ENCODE results near the gene GTPBP4. TPM values are rescaled to one million over a fixed set of nuclear protein-coding genes. Genes with fewer than 3 reads are reported as not detected.

GTPBP4 gene
- total and polyA plus RNA-seq, 4 donors: 9.8 to 15.1 (median 12.1) TPM

- peaks cover 8 to 56% (median 36%) of the 10 kb centered on the region in 4 donors for H3K4me1 ChIP-seq (ENCODE audit: control insufficient read depth in 4 of 4, insufficient read depth in 4 of 4, low read length in 3 of 4)
- no peak for TF ChIP-seq RAD21 (IDR thresholded peaks at IDR 0.05)
- no peak for TF ChIP-seq RXRA (IDR thresholded peaks at IDR 0.05)
- peak; percentile 73 for TF ChIP-seq YY1 (IDR thresholded peaks at IDR 0.05)
- no peak for TF ChIP-seq FOXA1 (IDR thresholded peaks at IDR 0.05)
- TF ChIP-seq EGR1 (IDR thresholded peaks at IDR 0.05; ENCODE audit: low read depth in 2 of 2): no peak
- TF ChIP-seq GABPA (IDR thresholded peaks at IDR 0.05 in 1 of 2, conservative IDR thresholded peaks at IDR 0.05 in 1 of 2): peak; percentile 85 to 97
- peak; percentile 45 for TF ChIP-seq REST (IDR thresholded peaks at IDR 0.05)
- under 1% methylated on average over 87 of the region's 87 CpGs for WGBS
Measured at GRCh38 chr10:1056326-1057105, 68.3 kb downstream of the GTPBP4 start, which contains the start of gene WDR37. WDR37 (plus strand) TSS chr10:1056385; CDS start chr10:1072156, 15,771 bp downstream.

GRCh38 chr10:1057106-1057657 lies 68.9 kb downstream of the GTPBP4 start:
- Histone ChIP-seq H3K9me3 (ENCODE audit: control insufficient read depth in 4 of 4, low read length in 3 of 4) (no peaks in the 10 kb centered on the region), H3K4me3 (ENCODE audit: low read depth in 1 of 3, low read length in 3 of 3) (peak overlapping the region; percentile 89 to 99 (median 97)), H3K36me3 (ENCODE audit: control insufficient read depth in 4 of 4, insufficient read depth in 3 of 4, low read depth in 1 of 4, low read length in 3 of 4) (peaks cover under 1 to 6% (median 2%) of the 10 kb centered on the region in 4 donors), H3K27ac (ENCODE audit: low read depth in 1 of 2, low read length in 2 of 2) (peak overlapping the region; percentile 84 to 98), H3K9ac (ENCODE audit: low read depth in 1 of 2, low read length in 2 of 2) (peak overlapping the region; percentile 42 to 97), H3K27me3 (ENCODE audit: control insufficient read depth in 4 of 4, insufficient read depth in 4 of 4, low read length in 3 of 4) (no peaks in the 10 kb centered on the region), H3K4me1 (ENCODE audit: control insufficient read depth in 4 of 4, insufficient read depth in 4 of 4, low read length in 3 of 4) (peaks cover 9 to 51% (median 35%) of the 10 kb centered on the region in 4 donors)
- peak; percentile 44 for DNase-seq (ENCODE audit: low spot score)
- TF ChIP-seq REST (IDR thresholded peaks at IDR 0.05) (no peak), SP1 (IDR thresholded peaks at IDR 0.05) (no peak), RAD21 (IDR thresholded peaks at IDR 0.05) (no peak), GABPA (IDR thresholded peaks at IDR 0.05 in 1 of 2, conservative IDR thresholded peaks at IDR 0.05 in 1 of 2) (no peak), HNF4A (conservative IDR thresholded peaks at IDR 0.05) (no peak), ZBTB33 (IDR thresholded peaks at IDR 0.05) (no peak), ATF3 (IDR thresholded peaks at IDR 0.05) (no peak), CTCF (IDR thresholded peaks at IDR 0.05; ENCODE audit: low read depth, low read length, missing input control) (no peak), YY1 (IDR thresholded peaks at IDR 0.05) (no peak), FOXA1 (IDR thresholded peaks at IDR 0.05) (no peak), JUND (IDR thresholded peaks at IDR 0.05) (no peak), RXRA (IDR thresholded peaks at IDR 0.05) (no peak), NR2F2 (IDR thresholded peaks at IDR 0.05) (no peak), HNF4G (IDR thresholded peaks at IDR 0.05) (no peak), MAX (IDR thresholded peaks at IDR 0.05) (no peak), EGR1 (IDR thresholded peaks at IDR 0.05; ENCODE audit: low read depth in 2 of 2) (no peak), FOXA2 (IDR thresholded peaks at IDR 0.05) (no peak), TAF1 (conservative IDR thresholded peaks at IDR 0.05) (no peak)
- 2% methylated on average over 26 of the region's 26 CpGs for WGBS

More at GRCh38 chr10:1056326-1057105, 68.3 kb downstream of the GTPBP4 start, which contains the start of gene WDR37:
- peak; percentile 90 for DNase-seq (ENCODE audit: low spot score)
- peak within 1 kb of the TSS; percentile 84 to 98 for H3K27ac ChIP-seq (ENCODE audit: low read depth in 1 of 2, low read length in 2 of 2)
- H3K36me3 ChIP-seq (ENCODE audit: control insufficient read depth in 4 of 4, insufficient read depth in 3 of 4, low read depth in 1 of 4, low read length in 3 of 4): peaks cover 2 to 6% (median 2%) of the 10 kb centered on the region in 4 donors
- peak within 1 kb of the TSS; percentile 85 to 97 for H3K9ac ChIP-seq (ENCODE audit: low read depth in 1 of 2, low read length in 2 of 2)
- no peaks in the 10 kb centered on the region for H3K27me3 ChIP-seq (ENCODE audit: control insufficient read depth in 4 of 4, insufficient read depth in 4 of 4, low read length in 3 of 4)
- H3K9me3 ChIP-seq (ENCODE audit: control insufficient read depth in 4 of 4, low read length in 3 of 4): no peaks in the 10 kb centered on the region
- peak within 1 kb of the TSS; percentile 89 to 99 (median 97) for H3K4me3 ChIP-seq (ENCODE audit: low read depth in 1 of 3, low read length in 3 of 3)
